Upper lobe of left lung (tissue), 4 donors: ENCODE measurements around the gene CPEB1.

Source experiments
- EP300 ChIP-seq, 4 donors: sonication (generic); formaldehyde crosslinking; IDR thresholded peaks; one replicate each; pipeline ENCODE4 v1.5.1; 2017; ENCODE audit warnings: antibody characterized with exemption in 4 of 4, control low read depth in 2 of 4
- POLR2A ChIP-seq, 4 donors: fragments of 450-650 bp; IDR thresholded peaks; one replicate each; pipeline ENCODE4 v1.5.1; 2016 to 2017; ENCODE audit warnings: antibody characterized with exemption in 4 of 4, mild to moderate bottlenecking in 2 of 4
- POLR2AphosphoS5 ChIP-seq, 2 donors: sonication (generic); formaldehyde crosslinking; IDR thresholded peaks; one replicate each; pipeline ENCODE4 v1.5.1; 2017; ENCODE audit warnings: antibody characterized with exemption in 2 of 2
- TF ChIP-seq, protein P1 (sequence below), 6 experiments: fragments of 450-650 bp in 4 of 6; fragments of 200-600 bp in 2 of 6; sonication (generic) in 2 of 6; IDR thresholded peaks; one replicate each; pipeline ENCODE4 v1.5.1; 2016 to 2019; ENCODE audit warnings: antibody characterized with exemption in 6 of 6

DNA sequence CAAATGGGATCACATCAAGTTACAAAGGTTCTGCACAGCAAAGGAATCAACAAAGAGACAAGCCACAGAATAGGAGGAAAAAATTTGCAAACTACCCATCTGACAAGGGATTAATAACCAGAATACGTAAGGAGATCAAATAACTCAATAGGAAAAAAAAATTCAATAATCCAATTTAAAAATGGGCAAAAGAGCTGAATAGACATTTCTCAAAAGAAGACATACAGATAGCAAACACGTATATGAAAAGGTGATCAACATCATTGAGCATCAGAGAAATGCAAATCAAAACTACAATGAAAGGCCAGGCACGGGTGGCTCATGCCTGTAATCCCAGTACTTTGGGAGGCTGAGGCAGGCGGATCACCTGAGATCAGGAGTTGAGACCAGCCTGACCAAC is 23.5 kb upstream of the CPEB1 start:
- TF ChIP-seq, protein P1, sequence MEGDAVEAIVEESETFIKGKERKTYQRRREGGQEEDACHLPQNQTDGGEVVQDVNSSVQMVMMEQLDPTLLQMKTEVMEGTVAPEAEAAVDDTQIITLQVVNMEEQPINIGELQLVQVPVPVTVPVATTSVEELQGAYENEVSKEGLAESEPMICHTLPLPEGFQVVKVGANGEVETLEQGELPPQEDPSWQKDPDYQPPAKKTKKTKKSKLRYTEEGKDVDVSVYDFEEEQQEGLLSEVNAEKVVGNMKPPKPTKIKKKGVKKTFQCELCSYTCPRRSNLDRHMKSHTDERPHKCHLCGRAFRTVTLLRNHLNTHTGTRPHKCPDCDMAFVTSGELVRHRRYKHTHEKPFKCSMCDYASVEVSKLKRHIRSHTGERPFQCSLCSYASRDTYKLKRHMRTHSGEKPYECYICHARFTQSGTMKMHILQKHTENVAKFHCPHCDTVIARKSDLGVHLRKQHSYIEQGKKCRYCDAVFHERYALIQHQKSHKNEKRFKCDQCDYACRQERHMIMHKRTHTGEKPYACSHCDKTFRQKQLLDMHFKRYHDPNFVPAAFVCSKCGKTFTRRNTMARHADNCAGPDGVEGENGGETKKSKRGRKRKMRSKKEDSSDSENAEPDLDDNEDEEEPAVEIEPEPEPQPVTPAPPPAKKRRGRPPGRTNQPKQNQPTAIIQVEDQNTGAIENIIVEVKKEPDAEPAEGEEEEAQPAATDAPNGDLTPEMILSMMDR (IDR thresholded peaks at IDR 0.05): no peak
- TF ChIP-seq POLR2A (IDR thresholded peaks at IDR 0.05) (no peak), POLR2AphosphoS5 (IDR thresholded peaks at IDR 0.05) (no peak), EP300 (IDR thresholded peaks at IDR 0.05) (no peak)
